Measurements from ENCODE around the gene CHRM1.

Gene CHRM1

DNA sequence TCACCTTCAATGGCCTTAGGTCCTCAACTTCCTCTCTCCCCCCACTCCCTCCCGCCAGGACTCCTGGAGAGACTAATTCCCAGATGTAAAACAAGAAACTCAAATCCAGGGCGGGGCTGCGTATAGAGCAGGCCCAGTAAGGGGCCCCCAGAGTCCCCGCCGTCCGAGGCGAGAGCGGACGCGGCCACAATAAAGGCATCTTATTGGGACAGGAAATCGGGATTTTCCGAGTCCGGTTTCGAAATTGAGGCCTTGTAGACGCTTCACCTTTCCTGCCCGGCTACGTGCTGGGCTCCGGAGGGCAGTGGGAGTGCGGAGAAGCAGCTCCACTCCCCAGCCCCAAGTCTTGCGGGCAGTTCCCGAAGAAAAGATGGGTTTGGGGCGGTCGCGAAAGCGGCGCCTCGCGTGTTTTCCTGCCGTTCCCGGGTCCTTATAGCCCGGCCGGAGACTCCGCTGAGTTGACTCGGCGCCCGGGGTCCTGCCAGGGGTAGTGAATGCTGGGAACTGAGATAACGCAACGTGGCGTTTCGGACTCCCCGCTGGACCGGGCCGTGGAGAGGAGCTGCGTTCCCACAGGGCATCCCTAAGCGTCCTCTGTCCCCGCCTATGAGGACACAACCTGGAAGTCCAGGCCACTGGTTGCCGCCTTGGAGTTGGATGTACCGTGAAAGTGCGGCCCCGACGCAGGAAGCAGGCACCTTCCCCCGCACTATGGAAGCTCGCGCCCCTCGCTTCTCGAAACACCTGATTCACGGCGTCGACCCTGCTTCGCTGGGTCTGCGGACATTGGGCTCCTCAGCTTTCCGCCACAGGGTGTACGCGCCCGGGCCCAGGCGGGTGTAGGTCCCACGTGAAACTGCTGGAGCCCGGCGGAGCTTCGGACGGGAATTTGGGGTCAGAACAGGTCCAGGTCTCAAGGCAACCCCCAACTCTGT is 4.8 kb upstream of the CHRM1 start:
- no peak for DNase-seq

DNA sequence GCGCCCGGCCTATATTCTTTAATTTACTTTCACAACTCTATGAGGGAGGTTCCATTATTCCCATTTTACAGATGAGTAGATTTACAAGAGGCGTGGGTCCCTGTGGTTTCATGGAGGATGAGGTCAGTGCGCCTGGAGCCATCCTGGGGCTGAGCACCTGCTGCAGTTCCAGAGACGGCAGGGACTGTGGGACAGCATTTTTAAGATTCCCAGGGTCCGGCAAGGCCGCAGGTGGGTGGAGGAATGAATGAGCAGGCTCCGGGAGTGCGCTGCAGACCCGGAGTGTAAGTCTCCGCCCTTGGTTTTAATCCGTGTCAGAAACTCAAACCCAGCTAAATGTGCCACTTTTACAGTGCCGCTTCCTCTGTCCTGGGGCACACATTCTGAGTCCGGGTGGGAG is 4.1 kb upstream of the CHRM1 start:
- no peak for DNase-seq

DNA sequence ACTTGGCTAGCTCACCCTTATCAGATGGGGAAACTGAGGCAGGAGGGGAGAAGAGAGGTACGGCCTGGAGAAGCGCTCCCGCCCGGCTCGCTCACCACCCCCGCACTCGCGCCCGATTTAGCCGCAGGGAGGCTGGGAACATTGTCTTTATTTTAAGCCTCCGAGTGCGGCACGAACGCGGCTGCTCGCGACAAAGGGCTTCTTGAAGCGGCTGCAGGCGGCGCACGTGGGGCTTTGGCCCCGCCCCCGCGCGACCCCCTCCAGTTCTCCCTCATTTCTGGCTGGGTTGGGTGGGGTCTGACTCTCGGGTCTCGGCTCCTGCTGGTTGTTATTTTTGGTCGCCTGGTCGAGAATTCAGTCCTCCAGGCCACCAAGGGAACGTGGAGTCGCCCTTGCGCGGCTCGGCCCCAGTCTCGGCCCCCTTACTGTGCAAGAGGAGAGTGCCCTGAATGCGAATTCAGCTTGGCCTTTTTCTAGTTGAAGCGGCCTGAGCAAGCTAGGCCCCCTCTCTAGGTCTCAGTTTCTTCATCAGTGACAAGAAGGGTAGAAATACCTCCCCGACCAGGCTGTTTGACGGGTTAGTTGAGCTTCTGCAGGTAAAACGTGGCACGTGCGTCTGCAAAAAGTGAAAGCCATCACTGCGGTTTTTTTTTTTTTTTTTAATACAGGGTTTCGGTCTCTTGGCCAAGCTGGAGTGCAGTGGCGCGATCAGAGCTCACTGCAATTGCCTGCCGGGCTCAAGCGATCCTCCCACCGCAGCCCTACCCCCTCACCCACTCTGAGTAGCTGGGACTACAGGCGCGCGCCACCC is 2.6 kb upstream of the CHRM1 start:
- DNase-seq = no peak

DNA sequence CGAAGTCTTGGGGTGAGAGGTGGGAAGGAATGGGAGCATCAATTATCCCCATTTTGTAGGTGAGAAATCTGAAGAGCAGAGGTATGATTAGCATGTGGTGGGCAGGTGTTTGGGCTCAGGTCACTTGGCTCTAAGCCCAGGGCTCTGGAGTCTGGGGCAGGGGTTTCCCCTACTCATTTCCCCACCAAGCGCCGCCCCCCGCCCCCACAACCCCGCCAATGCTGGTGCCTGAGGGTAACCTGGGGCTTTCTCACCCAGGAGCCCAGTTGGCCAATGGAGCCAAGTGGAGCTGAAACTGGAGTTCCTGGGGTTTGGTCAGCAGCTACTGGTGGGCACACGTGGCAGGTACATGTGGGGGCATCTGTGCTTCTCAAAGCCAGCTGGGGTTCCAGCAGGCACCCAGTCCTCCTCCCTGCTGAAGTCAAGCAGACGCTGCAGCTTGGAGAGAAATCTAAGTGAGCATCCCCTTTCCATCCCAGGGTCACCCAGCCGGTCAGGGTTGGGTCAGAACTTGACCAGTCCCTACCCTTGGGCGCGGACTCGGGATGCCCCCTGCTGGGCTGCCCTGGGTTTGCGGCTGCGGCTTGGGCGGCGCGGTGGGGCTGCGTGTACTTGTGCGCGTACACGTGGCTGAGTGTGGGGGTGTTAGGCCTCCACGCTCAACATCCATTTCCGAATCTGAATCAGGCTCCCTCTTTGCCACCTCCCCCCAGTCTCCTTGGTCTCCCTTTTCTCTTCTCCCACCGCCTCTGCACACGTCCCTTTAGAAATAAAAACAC is 1.7 kb upstream of the CHRM1 start:
- DNase-seq = no peak

DNA sequence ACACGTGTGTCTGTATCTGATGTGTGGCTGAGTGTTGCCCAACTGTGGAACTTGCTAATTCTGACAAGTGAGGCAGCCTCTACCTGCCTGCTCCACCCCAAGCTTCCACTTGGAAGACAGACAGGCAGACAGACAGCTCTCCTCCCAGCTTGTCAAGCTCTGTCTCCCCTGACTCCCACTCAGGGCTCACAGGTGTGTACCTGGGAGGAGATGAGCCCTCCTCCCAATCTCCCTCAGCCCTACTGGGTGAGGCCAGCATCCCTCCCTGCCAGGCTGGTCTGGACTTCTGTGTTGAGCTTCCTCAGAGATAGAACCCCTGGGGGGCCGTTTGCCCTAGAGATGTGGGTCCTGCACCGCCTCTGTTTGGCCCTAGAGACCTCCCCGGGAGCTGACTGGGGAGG is 1.0 kb upstream of the CHRM1 start:
- no peak for DNase-seq

DNA sequence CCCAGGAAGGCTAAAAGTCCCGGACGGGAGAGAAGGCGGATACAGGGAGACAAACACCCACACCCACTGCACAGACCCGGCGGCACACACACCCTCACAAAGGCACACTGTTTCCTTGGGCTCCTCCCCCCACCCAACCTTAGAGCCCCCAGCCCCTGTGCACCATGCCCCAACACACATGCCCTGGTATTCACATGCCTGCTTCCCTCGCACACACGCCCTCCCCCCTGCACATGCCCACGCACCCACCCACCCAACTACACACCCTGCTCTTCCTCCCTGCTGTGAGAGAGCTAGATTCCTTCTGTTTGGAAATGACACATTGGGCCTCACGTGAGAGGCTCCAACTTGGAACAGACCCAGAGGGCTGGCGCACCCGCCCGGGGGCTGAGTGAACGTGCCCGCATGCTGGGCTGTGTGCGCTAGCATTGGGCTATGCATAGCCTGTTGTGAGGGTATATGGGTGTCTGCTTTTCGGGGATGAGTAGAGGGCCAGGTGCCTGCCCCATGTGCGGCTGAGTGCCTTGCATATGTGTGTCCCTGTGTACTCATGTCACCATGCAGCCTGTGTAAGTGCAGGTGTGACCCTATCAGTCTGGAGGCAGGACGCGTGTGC is 518 bp upstream of the CHRM1 start:
- no peak for DNase-seq

DNA sequence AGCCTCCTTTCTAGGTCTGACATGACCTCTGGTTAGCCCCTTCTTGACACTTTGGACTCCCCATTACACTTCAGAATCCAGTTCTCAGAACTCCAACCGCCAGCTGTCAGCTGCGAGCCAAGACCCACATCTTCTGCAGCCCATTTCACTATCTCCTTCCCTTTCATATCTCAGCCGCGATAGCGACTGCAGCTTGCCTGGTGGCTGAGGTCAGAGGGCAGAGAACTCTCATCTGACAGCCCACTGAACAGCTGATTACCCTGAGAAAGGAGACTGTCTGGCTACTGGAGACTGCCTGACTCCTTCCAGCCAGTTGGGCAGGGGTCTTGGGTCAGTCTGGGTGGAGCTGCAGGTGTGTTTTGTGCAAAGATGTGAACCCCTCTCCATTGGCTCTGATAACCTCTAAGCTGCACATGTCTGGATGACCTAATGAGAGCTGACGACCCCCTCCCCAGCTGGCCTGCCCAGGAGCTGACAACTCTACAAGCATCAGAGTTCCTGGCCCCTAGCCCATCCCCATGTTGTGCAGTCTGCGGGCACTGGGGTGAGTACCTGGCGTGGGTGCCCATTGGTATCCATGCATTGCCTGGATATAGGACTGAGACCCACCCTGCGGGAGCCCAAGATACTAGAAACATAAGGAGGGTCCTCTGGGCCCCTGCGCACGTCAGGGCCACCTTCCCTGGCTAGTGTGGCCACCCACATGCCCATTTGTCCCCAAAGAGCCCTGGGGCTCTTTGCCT is 1.1 kb downstream of the CHRM1 start:
- no peak for DNase-seq

DNA sequence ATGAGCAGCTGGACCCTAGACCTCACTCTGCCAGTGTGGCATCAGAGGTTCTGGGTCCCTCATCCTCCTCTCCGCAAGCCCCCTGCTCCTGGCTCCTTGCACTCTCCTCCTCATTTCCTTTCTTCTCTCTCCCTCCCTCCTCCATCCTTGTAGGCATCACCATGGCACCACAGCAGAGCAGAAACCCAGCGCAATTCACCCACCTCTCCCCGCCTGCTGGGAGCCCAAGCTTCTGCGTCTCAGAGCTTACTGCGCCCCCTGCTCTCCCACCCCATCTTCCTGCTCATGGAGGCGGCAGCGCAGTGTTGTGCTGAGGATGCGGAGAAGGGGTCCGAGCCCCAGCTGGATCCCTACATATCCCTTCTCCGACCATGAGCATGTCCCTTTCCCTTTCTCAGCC is 1.7 kb downstream of the CHRM1 start:
- no peak for DNase-seq

DNA sequence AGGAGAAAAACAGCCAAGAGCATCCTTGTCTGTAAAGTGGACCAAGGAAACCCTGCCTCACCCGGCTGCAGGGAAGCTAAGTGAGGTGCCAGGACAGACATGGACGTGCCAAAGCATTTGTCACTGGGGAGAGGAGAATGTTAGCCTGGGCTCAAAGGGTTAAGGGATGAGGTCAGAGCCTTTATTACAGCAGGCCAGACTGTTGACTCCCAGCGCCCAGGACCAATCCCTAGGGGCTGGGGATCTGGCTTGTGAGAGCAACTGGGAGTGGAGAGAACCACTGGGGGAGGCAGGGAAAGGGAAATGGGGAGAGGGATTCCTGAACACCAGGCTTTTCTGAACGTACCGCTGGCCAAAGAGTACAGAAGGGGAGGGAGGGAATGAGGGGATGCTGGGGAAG is 2.6 kb downstream of the CHRM1 start:
- DNase-seq = no peak

DNA sequence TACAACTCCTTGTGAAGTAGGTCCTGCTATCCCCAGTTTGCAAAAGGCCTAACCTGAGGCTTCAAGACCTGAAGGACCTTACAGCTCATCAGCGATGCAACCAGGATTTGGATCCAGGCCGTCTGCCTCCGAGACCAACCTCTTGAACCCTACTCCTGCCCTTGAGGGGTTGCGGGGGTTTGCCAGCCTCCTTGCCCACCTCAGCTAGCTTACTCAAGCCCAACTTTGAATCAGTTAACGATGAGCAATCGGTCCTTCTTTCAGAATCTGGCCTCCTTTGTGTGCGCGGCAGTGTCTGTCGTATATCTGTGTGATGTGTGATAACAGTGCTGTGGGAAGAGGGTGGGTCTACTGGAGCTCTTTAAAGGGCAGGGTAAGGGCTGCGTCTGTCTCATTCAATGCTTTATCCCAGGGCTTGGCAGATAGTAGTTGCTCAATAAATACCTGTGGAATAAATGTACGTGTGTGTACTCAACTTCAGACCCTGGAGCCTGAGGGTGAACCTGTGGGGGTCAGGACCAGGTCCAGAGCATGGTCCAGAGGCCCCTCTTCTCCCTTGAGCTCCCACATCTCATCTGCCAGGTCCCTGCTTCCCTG is 3.2 kb downstream of the CHRM1 start:
- DNase-seq = no peak

DNA sequence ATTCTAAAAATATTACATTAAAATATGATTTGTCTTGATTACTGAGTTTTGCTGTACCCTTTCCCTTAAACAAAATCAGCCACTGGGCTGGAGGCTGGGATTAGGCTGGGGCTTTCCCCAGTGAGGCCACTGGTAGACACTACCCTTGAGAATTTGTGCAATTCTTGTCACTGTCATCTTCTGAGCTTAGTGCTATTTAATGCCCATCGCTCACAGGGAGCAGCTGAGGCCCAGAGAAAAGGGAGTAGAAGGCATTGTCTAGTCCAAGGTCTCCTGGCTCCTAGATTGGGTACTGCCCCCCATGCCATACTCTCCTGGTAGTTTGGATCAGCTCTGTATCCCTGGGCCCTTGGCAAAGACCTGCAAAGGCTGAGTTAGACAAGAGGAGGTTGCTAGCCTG is 6.7 kb downstream of the CHRM1 start:
- no peak for DNase-seq

DNA sequence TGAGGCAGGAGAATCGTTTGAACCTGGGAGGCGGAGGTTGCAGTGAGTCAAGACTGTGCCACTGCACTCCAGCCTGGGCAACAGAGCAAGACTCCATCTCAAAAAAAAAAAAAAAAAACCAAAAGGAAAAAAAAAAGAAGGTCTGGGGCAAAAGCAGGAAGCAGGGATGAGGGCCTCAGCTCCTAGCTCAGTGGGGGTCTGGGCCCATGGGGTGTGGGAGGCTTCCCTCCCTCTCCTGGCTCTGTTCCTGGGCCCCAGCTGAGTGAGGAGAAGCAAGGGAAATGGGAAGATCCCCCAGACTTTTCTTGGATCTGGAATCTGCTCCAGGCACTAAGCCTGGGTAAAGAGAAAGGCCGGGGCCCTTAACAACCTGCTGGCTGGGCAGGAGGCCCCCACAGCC is 8.9 kb downstream of the CHRM1 start:
- DNase-seq = no peak

DNA sequence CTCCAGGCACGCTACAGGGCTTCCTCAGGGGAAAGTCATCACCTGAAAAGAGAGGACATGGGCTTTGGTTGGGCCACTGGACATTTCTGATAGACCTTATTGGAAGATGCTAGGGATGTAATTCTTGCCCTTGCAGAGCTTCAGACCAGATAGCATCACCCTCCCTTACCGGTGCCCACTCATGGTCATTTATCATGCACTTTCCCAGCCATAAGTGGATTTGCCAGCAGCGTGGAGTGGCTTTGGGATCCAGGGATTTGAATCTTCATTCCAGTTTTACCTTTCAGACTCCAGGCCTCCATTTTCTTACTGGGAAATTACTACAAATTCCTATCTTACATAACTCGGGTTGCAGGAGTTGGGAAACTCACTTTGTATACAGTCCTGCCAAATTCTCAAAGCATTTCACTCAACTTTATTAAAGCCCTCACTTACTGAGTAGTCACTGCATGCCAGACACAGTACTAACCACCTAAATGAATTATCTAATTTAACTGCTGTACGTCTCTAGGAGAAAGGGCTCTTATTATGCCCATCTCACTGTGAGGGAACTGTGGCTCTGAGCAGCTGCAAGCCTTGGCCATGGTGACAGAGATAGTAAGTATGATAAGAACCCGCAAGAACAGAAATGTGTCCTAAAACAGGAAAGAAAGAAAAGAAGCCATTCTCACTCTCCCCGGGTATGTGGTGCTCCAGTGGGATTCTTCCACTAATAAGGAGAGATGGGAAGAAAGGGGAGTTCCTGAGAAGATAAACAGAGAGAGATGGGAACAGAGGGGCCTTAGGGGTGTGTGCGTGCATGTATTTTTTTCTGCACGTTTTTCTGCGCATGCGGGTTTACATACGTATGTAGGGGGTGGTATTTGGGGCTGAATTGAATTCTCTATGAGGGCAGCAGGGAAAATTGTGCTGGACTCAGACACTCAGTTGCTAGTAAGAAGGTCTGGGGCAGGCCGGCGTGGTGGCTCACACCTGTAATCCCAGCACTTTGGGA is 9.7 kb downstream of the CHRM1 start:
- no peak for DNase-seq

DNA sequence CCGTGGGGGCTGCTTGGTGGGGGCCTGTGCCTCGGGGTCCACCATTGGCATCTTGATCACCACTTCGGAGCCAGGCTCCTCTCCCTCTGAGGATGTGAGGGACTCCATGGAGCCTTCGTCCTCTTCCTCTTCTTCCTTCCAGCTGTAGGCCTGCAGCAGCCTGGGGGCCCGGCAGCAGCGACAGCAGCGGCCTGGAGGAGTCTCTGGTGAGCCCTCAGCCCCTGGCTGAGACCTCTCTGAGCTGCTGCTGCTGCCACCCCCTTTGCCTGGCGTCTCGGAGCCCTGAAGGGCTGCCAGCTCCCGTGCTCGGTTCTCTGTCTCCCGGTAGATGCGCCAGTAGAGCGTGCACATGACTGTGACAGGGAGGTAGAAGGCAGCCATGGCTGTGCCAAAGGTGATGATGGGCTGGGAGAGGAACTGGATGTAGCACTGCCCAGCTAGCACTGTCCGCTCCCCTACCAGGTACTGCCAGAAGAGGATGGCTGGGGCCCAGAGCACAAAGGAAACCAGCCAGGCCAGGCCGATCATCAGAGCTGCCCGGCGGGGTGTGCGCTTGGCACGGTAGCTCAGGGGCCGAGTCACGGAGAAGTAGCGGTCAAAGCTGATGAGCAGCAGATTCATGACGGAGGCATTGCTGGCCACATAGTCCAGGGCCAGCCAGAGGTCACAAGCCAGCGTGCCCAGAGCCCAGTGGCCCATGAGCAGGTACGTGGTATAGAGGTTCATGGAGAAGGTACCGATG is 10.9 kb downstream of the CHRM1 start:
- no peak for DNase-seq

DNA sequence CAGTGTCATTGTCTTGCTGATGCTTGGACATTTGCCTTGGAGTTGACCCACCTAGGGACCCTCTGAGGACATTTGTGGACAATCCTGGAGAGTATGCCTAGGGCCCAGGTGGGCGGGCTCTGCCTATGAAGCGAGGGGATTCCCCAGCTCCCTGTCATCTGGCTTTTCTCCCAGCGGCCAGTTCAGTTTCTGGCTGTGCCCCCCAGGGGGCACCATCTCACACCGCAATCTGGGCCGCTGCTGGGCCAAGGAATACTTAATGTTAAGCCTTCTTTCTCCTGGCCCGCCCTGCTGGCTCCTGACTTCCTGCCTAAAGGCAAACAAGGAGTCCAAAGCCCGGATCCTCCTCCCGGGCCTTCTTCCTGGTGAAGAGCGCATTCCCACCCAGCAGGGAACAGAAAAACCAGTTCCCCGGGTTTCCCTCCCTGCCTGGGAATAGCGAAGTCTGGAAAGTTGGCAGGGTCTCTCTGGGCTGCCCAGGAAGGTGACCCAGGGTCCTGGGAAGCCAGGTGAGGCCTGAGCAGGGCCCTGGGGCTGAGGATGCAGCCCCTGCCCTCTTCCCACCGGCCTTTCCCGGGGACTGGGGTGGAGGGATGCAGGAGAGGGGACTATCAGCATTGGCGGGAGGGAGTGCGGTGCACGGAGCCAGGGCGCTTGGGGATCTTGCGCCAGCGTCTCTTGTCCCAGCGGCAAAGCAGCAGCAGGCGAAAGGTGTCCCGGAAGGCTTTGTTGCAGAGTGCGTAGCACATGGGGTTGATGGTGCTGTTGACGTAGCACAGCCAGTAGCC is 11.9 kb downstream of the CHRM1 start:
- DNase-seq = peak; percentile 20

DNA sequence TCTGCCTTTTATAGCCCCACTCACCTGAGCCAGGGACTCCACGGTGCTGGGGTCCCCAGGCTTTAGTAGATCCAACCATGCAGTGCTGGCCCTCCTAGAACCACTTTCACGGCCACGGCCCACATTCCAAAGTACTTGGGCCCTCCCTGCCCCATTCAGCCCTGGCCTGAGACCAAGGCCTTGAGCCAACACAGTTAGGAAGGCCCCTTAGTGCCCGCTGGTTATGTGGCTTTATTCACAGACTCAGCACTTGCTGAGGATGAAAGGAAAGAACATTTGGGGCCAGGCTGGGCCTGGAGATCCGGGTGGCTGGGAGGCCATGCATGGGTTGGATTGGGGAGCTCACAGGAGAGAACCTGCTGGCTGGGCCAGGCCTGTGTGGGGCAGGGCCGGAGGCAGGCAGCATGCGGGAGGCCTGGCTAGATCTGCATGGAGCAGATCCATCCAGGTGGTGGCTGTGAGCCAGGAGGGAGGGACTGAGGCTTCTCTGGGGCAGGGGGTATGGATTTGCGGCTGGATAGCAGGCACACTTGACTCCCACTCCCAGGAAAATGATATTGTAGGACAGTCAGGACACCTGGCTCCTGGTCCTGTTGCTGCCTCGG is 12.6 kb downstream of the CHRM1 start:
- no peak for DNase-seq

DNA sequence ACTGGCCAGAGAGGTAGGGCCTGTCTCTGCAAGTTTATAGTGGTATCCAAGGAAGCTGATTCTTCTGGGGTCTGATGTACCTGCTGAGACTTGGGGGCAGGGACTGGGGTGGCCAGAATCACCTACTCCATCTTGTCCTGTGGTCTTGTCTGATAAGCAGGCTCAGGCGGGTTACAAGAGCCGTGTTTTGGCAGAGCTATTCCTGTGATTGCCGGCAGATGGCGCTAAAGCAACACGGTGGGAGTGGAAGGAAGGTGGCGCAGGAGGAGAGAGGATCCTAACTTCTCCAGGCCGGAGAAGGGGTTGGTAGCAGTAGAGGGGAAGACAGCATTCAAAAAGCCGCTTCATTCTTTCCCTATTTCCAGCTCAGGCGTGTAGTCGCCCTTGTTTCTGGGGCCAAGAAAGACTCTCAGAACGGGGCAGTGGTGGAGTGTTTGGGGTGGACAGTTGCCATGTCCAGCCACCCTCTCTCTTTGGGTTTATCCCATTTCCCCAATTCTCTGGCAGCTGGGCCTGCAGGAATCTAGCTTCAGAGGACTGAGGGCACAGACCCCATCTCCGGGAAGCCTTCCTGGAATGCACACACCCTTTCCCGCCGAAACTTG is 15.1 kb downstream of the CHRM1 start:
- peak; percentile 86 for DNase-seq

DNA sequence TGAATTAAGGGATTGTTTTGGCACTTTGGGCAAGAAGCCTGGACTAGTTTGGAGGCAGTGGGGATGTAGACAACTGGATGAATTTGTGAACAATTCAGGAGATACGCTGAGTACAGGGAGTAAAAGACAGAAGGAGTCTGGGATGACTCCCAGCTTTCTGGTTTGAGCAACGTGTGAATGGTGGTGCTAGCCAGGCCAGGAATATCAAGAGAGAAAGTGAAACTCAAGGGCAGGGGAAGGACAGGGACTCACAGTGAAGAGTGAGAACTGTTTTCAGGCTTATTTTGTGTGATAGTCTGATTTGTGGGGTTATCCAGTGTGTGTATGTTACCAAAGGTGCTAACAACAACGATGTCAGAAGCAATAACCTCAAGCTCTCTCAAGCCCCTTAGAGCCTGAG is 15.9 kb downstream of the CHRM1 start:
- DNase-seq = no peak
